ENCODE data around the gene NRCAM.

DNA sequence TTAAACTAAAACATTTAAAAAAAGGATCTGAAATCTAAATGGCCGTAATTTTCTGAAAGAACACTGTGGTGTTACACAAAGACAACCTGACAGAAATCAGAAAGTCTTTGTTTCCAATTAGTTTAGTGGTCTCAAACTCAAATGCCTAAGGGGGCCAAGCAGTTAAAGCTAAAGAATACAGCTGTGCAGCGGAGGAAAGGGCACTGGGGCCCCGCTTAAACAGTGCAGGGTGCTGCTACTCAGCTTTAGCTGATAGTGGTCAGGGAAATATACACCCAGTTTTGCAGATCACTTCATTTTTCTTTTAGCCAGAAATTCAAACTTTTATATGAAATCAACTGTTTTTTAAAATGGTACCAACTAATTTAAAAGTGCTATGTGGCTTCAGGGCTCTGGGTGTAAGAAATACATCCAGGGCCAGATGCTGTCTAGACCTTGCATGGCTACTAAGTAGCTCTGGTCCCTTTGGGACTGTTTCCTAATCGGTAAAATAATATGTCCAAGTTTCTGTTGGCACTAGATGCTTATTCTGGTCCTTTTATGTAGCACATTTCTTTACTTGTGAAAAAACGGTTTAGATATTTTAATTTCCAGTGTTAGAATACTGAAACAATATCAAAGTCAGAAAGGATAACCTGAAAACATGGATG, 164.3 kb downstream of the NRCAM start:
- TF ChIP-seq, protein P1, sequence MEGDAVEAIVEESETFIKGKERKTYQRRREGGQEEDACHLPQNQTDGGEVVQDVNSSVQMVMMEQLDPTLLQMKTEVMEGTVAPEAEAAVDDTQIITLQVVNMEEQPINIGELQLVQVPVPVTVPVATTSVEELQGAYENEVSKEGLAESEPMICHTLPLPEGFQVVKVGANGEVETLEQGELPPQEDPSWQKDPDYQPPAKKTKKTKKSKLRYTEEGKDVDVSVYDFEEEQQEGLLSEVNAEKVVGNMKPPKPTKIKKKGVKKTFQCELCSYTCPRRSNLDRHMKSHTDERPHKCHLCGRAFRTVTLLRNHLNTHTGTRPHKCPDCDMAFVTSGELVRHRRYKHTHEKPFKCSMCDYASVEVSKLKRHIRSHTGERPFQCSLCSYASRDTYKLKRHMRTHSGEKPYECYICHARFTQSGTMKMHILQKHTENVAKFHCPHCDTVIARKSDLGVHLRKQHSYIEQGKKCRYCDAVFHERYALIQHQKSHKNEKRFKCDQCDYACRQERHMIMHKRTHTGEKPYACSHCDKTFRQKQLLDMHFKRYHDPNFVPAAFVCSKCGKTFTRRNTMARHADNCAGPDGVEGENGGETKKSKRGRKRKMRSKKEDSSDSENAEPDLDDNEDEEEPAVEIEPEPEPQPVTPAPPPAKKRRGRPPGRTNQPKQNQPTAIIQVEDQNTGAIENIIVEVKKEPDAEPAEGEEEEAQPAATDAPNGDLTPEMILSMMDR (conservative IDR thresholded peaks at IDR 0.05 in 1 of 2, IDR thresholded peaks at IDR 0.05 in 1 of 2; ENCODE audit: extremely low read depth in 1 of 2, insufficient read depth in 1 of 2, low read depth in 1 of 2, low read length in 2 of 2), result no peak
- no peak for TF ChIP-seq EZH2 (IDR thresholded peaks at IDR 0.05; ENCODE audit: borderline replicate concordance, low read length)

Data from mammary epithelial cell (primary cell).